A549 (cell line): ENCODE measurements around the gene FAT1.

Experiments
- CEBPB ChIP-seq, 2 experiments: fragments of >200 bp in 1 of 2; sonication (Bioruptor Twin) in 1 of 2; formaldehyde crosslinking in 1 of 2; IDR thresholded peaks; 2 replicates each; pipeline ENCODE4 v1.6.1; 2012 to 2016
- CTCF ChIP-seq: fragments of >200 bp; sonication (Bioruptor Twin); formaldehyde crosslinking; IDR thresholded peaks from 3 replicates; pipeline ENCODE4 v1.5.1; 2016
- NR3C1 ChIP-seq: fragments of >200 bp; sonication (Bioruptor Twin); formaldehyde crosslinking; IDR thresholded peaks from 3 replicates; pipeline ENCODE4 v1.6.1; 2017
- RAD21 ChIP-seq, 2 experiments: fragments of >200 bp in 1 of 2; sonication (Bioruptor Twin) in 1 of 2; formaldehyde crosslinking in 1 of 2; IDR thresholded peaks in 1 of 2; conservative IDR thresholded peaks in 1 of 2; 2 replicates in 1 of 2; 3 replicates in 1 of 2; pipeline ENCODE4 v1.6.1; 2012 to 2018; ENCODE audit warnings: inconsistent platforms in 1 of 2

DNA sequence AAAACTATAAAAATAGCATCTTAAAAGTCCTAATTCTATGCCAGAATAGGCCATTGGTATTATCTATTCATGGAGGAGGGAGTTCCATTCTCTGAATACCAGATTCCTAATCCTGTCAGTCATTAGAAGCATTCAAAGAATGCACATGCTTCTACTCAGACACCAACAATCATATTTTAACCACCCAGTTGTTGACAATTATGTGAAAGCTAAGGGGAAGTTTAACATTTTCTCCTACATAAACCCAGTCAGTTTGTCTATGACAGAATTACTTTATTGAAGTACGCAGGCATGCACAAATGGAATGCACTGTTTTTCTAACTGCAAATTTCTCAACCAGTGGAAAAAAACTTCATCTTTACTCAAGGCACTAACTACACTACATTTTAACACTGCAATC lies 98.7 kb downstream of the FAT1 start:
- TF ChIP-seq NR3C1 (no peak), CTCF (no peak), CEBPB (IDR thresholded peaks at IDR 0.05) (no peak), RAD21 (conservative IDR thresholded peaks at IDR 0.05 in 1 of 2, IDR thresholded peaks at IDR 0.05 in 1 of 2) (no peak)
